Stimulated activated naive CD4-positive, alpha-beta T cell treated with Interleukin-2 at 50 U/mL for 16 hours (primary cell): ENCODE data around the gene SLX4IP.

Source experiments
- DNase-seq: peaks from one replicate; lab custom pipeline; 2025; lab: John Stamatoyannopoulos, UW

SLX4IP gene

DNA sequence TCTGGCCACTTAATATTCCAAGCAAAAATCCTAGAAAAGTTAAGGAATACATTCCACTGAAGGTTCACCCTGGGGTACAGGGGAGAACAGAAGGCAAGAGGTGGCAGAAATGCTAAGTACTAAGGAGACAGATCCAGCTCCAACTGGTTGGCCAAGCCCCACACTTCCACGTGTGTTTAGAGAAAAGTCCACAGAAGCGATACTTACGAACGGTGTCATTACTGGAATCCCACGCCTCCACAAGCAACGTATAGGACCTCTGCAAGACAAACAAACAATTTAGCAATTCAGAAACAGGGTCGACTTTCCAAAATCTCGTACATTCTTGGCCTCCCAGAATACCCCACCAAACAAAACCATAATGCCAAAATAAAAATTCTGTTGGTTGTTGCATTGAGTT, 228.7 kb downstream of the SLX4IP start:
- no peak for DNase-seq

DNA sequence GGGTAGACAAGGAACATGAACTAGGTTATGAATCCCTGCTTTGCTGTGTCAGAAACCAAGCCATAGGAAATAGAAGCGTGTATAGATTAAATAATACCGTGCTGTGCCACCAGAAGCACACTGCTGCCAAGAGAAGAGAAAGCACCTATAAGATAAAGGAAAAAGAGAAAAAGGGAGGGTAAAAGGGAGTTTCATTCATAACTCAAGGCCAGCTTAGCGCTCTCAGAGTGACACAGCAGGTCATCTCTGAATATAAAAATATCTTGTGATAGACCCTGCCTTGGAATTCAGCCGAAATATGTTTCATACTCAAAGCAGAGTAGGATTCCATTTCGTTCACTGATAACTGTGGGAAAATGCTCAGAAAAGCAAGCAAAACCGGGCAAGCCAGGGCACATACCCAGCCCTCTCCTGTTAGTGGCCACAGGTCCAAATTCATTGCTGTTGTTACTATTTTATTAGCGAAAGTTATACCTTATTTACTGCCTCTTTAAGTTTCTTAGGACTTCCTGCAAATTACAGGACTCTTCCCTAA, 230.0 kb downstream of the SLX4IP start:
- no peak for DNase-seq

DNA sequence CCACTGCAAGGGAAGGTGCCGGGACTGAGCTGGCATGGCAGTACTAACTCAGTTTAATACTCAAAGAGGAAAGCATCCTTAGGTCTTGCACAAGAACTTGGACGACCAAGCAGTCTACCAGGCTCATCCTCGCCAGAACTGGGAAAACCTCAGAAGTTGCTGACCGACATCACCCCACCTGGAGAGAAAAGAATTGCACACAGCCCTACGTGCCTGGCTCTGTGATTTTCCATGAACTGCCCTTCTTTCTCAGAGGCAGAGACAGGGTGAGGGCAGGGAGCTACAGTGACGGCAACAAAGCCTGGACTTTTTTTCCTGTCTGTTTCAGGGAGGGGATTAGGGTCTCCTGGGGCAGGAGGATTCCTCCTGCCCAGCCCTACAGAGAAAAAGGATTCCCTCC, 230.7 kb downstream of the SLX4IP start:
- DNase-seq, result no peak

DNA sequence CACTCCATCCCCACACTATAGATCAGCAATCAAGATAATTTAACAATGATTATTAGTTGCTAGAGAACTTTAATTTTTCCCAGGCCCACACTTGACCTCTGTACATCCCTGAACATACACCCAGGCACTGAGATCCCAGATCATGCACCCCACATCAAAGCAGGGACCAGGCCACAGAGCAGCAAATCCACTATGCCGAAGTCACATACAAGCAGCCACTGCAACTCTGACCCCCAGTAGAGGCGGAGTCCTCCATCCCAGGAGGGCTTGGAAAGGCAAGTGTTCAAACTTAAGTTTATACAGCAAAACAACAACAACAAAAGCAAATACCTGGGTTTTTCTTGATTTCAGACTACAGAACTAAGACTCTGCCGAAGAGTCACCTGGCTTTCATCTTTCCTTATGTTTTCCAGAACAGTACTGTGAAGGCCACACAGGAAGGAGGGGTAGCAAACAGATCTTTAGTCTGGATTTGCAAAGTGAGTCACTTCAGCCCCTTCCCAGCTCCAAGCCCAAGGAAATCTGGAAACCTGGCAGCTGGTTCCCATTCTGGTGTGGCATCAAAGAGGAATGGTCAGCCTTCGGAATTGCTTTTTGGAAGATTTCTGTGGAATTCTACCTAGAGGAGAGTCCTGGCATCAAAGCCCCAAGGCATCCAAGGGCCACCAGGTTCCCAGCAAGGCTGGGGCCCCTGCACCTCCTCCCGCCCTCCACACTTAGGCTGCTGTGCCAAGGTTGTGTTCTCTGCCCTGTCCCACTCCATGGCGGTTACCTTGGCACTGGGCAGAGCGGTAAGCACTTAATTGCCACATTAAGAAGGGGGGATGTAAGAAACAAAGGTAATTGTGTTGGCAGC, 231.3 kb downstream of the SLX4IP start:
- DNase-seq, result no peak

GRCh38 chr20:10667077-10667401, 231.9 kb downstream of the SLX4IP start:
- DNase-seq, result no peak

DNA sequence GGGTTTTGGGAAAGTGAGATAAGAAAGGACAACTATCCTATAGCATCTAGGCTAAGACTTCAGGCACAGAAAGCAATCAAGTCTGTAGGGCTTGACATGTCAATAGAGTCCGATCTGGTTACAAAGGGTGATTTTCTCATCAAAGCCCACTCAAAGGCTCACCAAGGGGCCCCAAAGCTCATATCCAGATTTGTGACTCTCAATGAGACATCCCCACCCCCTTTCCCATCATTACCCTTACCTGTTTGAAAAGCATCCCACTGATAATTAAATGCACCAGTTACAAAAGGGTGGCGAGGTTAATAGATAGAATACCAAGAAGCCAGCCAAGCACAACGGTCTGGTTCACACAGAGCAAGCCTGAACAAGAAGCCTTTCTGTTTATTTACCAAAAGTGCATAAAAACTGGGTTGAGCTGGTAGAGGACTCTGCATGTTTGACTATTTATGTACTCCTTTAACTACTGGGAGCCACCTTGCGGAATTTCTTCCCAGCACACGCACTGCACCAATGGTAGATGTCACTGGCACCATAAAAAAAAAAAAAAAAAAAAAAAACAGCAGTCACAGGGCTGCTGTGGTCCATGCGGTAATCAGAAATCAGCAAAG, 232.6 kb downstream of the SLX4IP start:
- no peak for DNase-seq

GRCh38 chr20:10668677-10669368, 233.7 kb downstream of the SLX4IP start:
- DNase-seq, result no peak

GRCh38 chr20:10669843-10670446, 234.8 kb downstream of the SLX4IP start:
- no peak for DNase-seq

DNA sequence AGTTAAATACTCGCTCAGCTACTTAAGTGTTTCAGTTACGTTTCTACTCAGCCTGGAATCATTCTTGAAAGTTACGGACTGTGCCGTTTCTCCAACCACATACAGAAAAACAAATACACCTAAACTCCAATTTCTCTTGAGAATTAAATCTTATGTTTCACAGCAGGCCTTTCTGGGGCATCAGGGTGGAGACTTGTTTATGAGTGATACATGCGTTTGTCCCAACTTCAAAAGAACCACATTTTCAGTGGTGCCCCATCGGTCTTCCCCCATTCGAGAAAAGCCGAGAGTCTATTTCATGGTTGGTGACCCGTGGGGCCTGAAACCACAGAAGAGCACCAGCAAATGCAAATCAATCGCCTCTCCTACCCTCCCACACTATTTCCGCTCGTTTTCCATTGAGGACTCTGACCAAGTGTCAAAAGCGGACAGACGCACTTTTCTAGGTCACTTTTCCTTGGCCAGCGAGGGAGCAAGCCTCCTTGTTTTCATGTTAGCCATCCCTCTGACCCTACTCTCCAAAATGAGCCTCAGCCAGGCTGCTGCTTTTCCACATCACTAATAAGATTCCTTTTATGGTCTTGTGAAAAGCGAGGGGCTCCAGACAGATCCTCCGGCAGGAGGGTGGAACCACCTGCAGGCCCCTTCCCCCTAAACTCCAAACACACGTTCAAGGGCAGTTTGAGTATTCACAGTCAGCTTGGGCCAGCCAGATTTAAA, 235.6 kb downstream of the SLX4IP start:
- DNase-seq, result no peak

- DNase-seq, result peak; percentile 20
Measured at GRCh38 chr20:10671221-10671918, 236.3 kb downstream of the SLX4IP start.

- no peak for DNase-seq
Measured at GRCh38 chr20:10671919-10672623, 237.0 kb downstream of the SLX4IP start.

DNA sequence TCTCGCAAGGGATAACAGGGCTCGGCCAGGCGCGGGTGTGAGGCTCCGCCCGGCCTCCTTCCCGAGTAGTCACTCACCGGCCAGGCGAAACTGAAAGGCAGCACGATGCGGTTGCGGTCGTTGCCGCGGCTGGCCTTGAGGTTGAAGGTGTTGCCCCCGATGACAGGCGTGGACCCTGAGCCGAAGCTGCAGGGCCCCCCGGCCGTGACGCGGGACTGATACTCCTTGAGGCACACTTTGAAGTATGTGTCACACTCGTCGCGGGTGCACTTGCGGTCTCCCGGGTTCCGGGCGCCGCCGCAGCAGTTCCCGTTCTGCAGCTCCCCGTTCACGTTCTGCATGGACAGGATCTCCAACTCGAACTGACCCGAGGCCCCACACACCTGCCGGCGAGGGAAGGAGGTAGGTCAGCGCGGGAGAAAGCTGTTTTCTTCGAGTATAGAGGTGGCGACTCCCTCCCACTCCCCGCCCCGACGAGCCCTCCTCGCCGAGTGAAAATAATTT, 237.6 kb downstream of the SLX4IP start:
- DNase-seq, result peak; percentile 41

GRCh38 chr20:10673176-10673841, 238.2 kb downstream of the SLX4IP start:
- DNase-seq, result no peak

GRCh38 chr20:10673842-10674683, 239.0 kb downstream of the SLX4IP start, which contains the start of gene JAG1:
JAG1 (minus strand) TSS chr20:10673999; CDS start chr20:10673530, 469 bp downstream.
- DNase-seq, result peak; percentile 36

DNA sequence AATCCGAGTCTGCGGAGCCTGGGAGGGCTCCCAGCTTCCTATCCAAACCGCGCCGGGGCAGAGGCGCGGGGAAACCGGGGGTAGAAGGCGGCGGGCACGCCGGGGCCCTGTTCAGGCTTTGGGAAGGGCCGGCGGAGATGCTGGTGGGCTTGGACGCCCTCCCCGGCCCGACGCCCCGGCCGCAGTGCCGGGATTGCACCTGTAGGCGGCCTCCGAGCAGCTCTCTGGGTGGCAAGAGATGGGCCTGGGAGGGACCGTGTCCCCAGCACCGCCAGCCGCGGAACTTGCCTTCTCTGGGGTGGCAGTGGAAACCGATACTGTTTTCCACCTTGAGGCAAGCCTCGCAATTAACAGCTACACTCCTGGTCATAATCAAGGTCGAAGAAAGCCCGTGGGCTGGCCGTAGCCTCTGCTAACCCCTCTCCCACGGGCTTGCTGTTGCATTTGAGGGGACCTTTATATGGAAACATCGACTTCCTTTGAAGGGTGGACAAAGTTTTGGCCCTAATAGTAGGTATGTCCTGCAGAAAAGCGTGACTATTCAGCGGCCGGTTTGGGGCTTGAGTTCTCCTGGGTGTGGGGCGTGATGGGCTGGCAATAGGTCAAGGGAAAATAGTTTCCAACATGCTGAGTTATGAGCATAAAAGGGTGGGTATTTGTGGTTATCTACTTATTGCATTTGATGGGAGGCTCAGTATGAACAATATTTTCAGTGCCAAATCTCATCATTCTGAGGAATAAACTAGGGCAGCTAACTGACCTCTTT, 239.8 kb downstream of the SLX4IP start:
- peak; percentile 17 for DNase-seq

DNA sequence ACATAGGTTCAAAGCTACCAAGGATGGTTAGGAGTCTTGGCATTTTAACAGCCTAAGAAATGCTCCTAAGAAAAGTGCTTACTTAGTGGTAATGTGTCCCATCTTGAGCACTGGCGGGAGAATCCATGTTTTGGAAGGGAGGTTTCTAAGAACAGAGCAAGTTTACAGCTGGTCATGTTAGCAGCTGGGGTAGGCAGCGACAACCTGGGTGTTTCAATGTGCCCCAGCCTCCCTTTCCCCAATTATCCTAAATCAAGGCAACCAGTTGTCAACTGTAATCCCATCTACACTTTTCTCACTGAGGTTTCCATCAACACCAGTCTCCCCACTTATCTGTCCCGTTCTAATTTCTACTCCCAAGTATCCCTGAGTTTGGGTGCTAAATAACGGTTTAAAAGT, 240.3 kb downstream of the SLX4IP start:
- DNase-seq, result no peak

GRCh38 chr20:10676518-10676917, 241.4 kb downstream of the SLX4IP start:
- DNase-seq, result no peak
